Esophagus squamous epithelium (tissue), 4 donors: ENCODE data around the gene RASSF7.

Experiments used
- POLR2A ChIP-seq, 4 donors: fragments of 450-650 bp; IDR thresholded peaks; one replicate each; pipeline ENCODE4 v1.6.1; 2017; ENCODE audit warnings: antibody characterized with exemption in 4 of 4, mild to moderate bottlenecking in 4 of 4, moderate library complexity in 3 of 4
- TF ChIP-seq, protein P1 (sequence below), 6 experiments: fragments of 450-650 bp in 4 of 6; fragments of 200-600 bp in 2 of 6; sonication (generic) in 2 of 6; IDR thresholded peaks; one replicate each; pipeline ENCODE4 v1.5.1; 2016 to 2019; ENCODE audit warnings: antibody characterized with exemption in 6 of 6, mild to moderate bottlenecking in 4 of 6, moderate library complexity in 4 of 6

GRCh38 chr11:536841-537621 is 23.7 kb upstream of the RASSF7 start, which contains the start of gene LRRC56:
- TF ChIP-seq, protein P1, sequence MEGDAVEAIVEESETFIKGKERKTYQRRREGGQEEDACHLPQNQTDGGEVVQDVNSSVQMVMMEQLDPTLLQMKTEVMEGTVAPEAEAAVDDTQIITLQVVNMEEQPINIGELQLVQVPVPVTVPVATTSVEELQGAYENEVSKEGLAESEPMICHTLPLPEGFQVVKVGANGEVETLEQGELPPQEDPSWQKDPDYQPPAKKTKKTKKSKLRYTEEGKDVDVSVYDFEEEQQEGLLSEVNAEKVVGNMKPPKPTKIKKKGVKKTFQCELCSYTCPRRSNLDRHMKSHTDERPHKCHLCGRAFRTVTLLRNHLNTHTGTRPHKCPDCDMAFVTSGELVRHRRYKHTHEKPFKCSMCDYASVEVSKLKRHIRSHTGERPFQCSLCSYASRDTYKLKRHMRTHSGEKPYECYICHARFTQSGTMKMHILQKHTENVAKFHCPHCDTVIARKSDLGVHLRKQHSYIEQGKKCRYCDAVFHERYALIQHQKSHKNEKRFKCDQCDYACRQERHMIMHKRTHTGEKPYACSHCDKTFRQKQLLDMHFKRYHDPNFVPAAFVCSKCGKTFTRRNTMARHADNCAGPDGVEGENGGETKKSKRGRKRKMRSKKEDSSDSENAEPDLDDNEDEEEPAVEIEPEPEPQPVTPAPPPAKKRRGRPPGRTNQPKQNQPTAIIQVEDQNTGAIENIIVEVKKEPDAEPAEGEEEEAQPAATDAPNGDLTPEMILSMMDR (IDR thresholded peaks at IDR 0.05): no peak
- peak in 1 of 4 donors; percentile 28 for TF ChIP-seq POLR2A (IDR thresholded peaks at IDR 0.05)
